CD1c-positive myeloid dendritic cell (primary cell): Measurements from ENCODE around the gene SAMD8.

Experiments used
- DNase-seq: peaks from one replicate; pipeline ENCODE4 v3.0.0-alpha.2; 2016; ENCODE audit errors: extremely low spot score

SAMD8 gene

DNA sequence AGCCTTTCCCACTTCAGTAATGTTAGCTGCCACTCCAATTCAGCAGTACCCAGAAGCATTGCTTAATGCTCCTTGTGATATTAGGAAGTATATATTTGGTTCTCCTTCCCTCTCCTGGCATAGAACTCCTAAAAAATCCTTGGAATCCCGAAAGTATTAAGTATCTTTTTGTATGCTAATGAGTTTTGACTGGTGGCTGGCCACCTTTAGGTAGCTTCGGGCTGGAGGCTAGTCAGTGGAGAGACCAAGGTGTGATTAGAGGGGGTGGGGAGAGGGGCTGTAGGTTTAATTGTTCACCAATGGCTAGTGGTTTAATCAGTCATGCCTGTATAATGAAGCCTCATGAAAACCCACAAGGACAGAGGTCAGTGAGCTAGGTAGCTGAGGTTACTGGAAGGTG lies 112.1 kb downstream of the SAMD8 start:
- DNase-seq = no peak

GRCh38 chr10:75226095-75226494 lies 114.6 kb downstream of the SAMD8 start:
- DNase-seq = no peak

- no peak for DNase-seq
These were observed 115.2 kb downstream of the SAMD8 start for GRCh38 chr10:75226656-75227055.

GRCh38 chr10:75228278-75228677 lies 116.8 kb downstream of the SAMD8 start:
- no peak for DNase-seq

GRCh38 chr10:75228834-75229233 lies 117.4 kb downstream of the SAMD8 start:
- DNase-seq = no peak

DNA sequence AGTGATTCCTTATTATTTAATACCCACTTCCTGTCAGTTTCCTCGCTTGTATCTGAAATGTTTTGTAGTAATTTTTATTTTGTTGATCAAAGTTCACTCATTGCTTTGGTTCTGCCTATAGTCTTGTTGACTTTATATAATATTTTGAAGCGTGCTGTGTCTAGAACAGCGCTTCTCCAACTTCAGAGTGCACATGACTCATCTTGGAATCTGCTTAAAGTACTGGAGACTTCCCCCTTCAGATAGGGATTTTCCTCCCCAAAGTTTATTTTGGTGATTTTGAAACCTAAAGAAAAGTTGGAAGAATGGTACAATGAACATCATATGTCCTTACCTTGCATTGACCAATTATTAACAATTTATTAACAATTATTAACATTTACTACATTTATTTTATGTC lies 118.5 kb downstream of the SAMD8 start:
- peak; percentile 10 for DNase-seq

GRCh38 chr10:75230600-75231038 lies 119.2 kb downstream of the SAMD8 start:
- peak; percentile 93 for DNase-seq
